H1 (cell line): Measurements from ENCODE around the gene LMO4. TPM values are rescaled to one million over a fixed set of nuclear protein-coding genes. Genes with fewer than 3 reads are reported as not detected.

Source experiments
- CEBPB ChIP-seq: IDR thresholded peaks from 2 replicates; pipeline ENCODE4 v1.6.1; 2012; ENCODE audit warnings: low read depth, low read length
- CHD7 ChIP-seq: fragments of 300-600 bp; sonication (generic); IDR thresholded peaks from 2 replicates; pipeline ENCODE4 v1.7.1; 2012; ENCODE audit warnings: low read length, moderate library complexity, mild to moderate bottlenecking, inconsistent platforms; ENCODE audit not compliant: insufficient replicate concordance
- EP300 ChIP-seq, 2 experiments: IDR thresholded peaks; 1 replicate in 1 of 2; 2 replicates in 1 of 2; pipeline ENCODE4 v1.6.1; 2011 to 2012; ENCODE audit warnings: low read depth in 2 of 2, low read length in 2 of 2, mild to moderate bottlenecking in 2 of 2, borderline replicate concordance in 1 of 2, inconsistent platforms in 1 of 2, moderate library complexity in 1 of 2
- PHF8 ChIP-seq: fragments of 200-600 bp; sonication (generic); conservative IDR thresholded peaks from 2 replicates; pipeline ENCODE4 v1.7.1; 2012; ENCODE audit warnings: low read depth, mild to moderate bottlenecking, inconsistent platforms, low read length, moderate library complexity
- RFX5 ChIP-seq: IDR thresholded peaks from 2 replicates; pipeline ENCODE4 v1.6.1; 2011; ENCODE audit warnings: low read depth, low read length, improper control_type of control experiment, borderline replicate concordance
- TAF1 ChIP-seq: IDR thresholded peaks from 2 replicates; pipeline ENCODE4 v1.6.1; 2011; ENCODE audit warnings: mild to moderate bottlenecking, low read depth, low read length
- polyA plus RNA-seq, 7 experiments: library from polyadenylated mRNA; depleted of rRNA in 3 of 7; stranded (reverse) in 5 of 7; unstranded in 2 of 7; fragments of >200 nt in 5 of 7; fragments of 200-250 nt in 2 of 7; gene quantifications; 1 replicate in 5 of 7; 2 replicates in 1 of 7; 4 replicates in 1 of 7; pipeline versions ENCODE4 v1.2.1 to v1.2.3, GENCODE V29; 2011 to 2013; ENCODE audit warnings: missing spikeins in 2 of 7, mixed read lengths in 2 of 7
- total RNA-seq: library from RNA; stranded (reverse); fragmentation: NEBNext Ultra II Directional; extraction: Animal tissue kit (Norgen Biotek cat#: 25700); gene quantifications from 2 replicates; pipeline ENCODE4 v1.2.1, GENCODE V29; 2021

Gene LMO4
- total and polyA plus RNA-seq, 2 of the 8 experiments (the other 6 are each of a cell fraction or from before 2014, with no cell fraction given): 71.7 to 98.7 TPM

GRCh38 chr1:87318056-87318650 lies 10.5 kb upstream of the LMO4 start (continued):
- TF ChIP-seq RFX5: no peak
- no peak for TF ChIP-seq CHD7
- no peak for TF ChIP-seq EP300 (IDR thresholded peaks at IDR 0.05; ENCODE audit: borderline replicate concordance in 1 of 2, low read depth in 2 of 2, low read length in 2 of 2)
- no peak for TF ChIP-seq PHF8
- TF ChIP-seq CEBPB: no peak
- no peak for TF ChIP-seq TAF1
